GM18520 (cell line): ENCODE measurements around the gene MAL.

ENCODE experiments used
- ATAC-seq: cut with Tn5 transposase; IDR thresholded peaks from one replicate; pipeline ENCODE4 v1.9.1; 2021; ENCODE audit not compliant: unreplicated experiment

Gene MAL

DNA sequence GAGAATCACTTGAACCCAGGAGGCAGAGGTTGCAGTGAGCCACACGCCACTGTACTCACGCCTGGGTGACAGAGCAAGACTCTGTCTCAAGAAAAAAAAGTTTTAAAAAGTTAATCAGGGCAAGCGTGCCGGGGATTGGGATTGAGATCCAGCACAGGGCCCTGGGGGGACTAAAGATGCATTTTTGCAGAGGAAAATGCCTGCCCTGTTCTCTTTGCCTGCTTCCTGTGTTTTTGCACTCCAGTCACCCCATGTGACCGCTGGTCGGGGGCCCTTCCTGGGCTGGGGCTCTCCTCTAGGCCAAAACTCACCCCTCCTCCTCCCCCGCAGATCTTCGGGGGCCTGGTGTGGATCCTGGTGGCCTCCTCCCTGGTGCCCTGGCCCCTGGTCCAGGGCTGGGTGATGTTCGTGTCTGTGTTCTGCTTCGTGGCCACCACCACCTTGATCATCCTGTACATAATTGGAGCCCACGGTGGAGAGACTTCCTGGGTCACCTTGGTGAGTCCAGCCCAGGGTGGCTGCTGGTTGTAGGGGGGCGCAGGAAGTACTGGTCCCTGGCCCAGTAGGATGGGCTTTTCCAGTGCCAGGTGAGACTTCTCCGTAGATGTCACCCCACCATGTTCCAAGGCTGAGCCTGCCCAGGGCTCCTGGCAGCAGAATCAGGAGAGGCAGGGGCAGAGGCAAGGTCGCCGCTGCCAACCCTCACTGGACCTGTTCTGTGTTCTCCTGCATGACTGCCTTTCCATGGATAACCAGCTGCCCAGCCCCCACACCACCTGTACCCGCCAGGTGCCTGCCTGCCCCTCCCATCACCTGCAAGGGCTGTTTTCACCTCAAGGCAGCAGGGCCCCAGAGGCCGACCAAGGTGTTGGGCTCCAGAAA lies 22.4 kb downstream of the MAL start:
- no peak for ATAC-seq

DNA sequence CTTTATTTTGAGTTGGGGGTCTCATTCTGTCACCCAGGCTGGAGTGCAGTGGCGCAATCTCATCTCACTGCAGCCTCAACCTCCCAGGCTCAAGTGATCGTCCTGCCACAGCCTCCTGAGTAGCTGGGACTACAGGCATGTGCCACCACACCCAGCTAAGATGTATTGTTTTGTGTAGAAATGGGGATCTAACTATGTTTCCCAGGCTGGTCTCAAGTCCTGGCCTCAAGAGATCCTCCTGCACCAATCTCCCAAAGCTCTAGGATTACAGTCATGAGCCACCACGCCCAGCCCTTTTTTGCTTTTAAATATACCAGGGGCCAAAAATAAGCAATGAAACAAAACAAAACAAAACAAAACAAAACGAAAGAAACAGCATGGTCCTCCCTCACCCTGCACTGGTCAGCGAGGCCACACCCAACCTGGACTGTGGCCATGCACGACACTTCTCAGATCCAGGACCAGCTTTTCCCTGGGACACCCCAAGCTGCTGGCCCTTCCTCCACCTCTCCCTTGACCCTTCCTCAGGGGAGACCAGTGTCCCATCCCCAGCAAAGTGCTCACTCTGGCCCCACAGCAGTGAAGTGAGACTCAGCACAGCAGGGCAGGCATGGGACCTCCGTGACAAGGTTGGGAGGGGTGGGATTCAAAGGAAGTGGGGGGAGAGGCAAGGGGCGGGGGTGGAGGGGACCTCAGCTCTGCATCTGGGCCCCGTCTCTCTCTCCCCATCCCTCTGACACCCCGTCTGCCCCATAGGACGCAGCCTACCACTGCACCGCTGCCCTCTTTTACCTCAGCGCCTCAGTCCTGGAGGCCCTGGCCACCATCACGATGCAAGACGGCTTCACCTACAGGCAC lies 23.5 kb downstream of the MAL start:
- no peak for ATAC-seq

- ATAC-seq, result no peak
Measured at GRCh38 chr2:95049683-95049955, 24.1 kb downstream of the MAL start.

DNA sequence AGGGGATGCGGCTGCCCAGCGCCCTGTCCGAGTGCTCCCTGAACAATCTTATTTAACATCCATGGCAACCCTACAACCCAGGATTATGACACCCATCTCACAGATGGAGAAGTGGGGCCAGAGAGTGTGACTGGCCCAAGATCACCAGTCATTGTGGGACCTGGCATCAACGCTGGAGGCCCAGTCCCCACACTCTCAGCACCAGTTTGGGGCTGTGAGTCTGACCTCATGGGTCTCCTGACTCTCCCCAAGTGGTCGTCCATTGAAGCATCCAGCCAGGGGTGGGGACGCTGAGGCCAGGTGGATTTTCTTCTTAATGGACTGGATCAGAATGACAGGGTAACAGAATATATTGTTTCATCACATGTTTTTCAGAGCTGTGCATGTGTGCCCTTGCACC lies 24.5 kb downstream of the MAL start:
- ATAC-seq, result no peak

DNA sequence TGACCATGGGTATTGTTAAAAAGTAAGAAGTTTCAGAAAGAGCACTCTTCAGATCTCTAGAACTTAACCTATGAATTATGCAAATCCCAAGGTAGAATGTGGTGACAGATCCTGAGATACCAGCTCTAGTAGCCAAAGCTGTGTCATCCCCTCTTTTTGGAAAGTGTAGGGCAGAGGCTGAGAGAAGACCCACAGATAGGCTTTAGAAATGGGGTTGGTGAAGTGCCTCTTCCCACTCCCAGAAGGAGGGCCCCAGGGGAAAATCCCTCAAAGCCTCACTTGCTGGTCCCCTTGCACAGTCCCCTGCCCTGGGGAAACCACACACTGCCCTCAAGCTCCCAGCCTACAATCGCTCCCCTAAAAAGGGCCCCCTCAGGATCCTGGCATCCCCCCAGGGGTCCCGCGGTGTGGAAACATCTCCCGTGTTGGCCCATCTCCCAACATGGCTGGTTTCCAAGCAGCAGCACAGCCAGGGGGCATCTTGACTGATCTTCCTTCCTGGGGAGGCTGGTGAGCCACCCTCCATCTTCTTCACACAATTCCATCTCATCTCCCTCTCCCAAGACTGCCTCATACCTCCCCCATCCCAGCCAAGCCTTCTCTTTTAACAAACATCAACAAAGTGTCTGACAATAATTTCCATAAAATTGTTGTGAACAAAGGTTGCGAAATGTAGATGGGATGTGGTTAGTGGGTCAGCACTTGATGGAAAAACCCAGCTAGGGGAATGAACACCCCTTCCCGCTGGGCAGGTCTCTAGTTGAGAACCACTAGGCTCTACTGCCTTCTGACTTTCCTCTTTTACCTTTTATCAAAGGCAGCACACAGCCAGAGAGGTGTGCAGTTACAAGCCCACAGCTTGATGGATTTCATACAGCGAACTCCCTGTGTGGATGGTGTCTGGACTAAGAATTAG lies 25.1 kb downstream of the MAL start:
- no peak for ATAC-seq

DNA sequence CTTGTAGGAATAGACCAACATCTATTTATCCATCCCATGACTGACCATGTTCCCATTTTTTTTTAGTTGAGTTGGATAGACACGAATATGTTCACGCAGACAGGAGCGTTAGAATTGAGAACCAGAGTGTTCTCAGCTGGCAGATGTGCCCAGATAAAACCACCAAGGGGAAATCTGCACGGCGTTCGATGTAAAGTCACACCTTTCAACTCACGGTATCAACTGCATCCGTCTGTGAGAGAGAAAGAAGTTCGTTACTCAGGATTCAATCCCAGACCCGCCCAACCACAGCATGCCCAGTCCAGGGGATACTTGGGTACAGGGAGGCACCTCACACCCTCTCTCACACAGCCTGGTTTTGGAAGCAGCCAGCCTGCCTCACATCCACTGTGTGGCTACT lies 26.1 kb downstream of the MAL start:
- no peak for ATAC-seq

- ATAC-seq, result no peak
Measured at GRCh38 chr2:95052307-95052706, 26.8 kb downstream of the MAL start.

DNA sequence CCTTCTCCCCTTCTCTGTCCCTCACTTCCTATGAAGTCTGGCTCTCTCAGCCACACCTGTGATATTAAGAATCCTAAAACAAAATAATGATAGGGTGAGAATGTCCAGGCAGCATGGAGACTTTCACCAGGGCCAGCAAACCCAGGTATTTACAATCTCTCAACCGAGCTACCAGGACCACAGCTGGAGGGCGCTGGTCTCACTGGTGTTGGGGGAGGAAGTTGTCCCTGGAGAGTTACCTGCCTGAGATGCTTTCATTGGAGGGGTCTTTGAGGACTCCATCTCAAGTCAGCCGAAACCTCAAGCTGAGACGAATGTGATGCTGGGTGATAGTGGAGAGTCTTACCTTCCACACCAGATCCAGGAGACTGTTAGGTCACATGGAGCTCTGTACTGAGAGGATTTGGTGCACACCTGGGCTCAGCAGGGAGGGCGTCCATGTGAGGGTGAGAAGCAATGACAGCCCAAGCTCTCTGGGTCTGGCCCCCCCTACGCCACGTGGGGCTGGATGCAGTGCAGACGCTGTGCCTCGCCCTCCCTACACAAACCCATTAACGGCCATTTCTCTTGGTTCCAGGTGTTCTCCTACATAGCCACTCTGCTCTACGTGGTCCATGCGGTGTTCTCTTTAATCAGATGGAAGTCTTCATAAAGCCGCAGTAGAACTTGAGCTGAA lies 27.4 kb downstream of the MAL start:
- ATAC-seq, result no peak

- no peak for ATAC-seq
Measured at GRCh38 chr2:95053543-95053942, 28.0 kb downstream of the MAL start.

DNA sequence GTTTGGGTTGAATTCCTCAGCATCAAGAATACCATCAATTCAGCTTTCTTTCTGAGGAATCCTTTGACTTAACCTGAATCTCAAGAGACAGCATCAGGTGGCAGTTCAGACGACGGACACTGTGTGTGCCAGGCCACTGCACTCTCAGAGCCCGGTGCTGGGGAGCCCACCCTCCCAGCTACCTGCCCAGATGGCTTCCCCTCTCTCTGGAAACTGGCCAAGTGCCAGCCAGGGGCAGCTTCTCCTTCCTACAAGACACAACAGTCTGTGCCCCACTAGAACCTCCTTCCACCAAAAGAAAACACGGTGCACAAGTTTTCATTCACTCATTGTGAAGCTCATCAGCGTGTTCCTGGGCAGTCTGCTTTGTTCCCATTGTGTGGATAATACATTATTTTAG lies 28.5 kb downstream of the MAL start:
- no peak for ATAC-seq

GRCh38 chr2:95055262-95055661 lies 29.8 kb downstream of the MAL start:
- no peak for ATAC-seq

DNA sequence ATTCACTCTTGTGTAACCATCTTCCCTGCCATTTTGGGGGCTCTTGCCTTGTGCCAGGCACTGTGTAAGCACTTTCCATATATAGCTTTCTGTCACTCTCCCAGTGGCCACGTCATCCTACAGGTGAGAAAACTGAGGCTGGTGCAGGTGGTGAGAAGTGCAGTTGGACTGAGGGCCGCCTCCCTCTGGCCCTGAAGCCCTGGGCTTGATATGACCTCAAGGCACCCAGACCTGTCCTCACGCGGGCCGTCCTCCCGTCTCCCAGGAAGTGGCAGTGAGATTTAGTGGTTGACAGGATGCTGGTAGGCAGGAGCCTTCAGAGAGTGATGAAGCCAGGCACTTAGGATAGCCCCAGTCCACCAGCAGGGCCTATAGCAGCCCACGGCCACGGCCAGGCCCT lies 30.5 kb downstream of the MAL start:
- no peak for ATAC-seq

DNA sequence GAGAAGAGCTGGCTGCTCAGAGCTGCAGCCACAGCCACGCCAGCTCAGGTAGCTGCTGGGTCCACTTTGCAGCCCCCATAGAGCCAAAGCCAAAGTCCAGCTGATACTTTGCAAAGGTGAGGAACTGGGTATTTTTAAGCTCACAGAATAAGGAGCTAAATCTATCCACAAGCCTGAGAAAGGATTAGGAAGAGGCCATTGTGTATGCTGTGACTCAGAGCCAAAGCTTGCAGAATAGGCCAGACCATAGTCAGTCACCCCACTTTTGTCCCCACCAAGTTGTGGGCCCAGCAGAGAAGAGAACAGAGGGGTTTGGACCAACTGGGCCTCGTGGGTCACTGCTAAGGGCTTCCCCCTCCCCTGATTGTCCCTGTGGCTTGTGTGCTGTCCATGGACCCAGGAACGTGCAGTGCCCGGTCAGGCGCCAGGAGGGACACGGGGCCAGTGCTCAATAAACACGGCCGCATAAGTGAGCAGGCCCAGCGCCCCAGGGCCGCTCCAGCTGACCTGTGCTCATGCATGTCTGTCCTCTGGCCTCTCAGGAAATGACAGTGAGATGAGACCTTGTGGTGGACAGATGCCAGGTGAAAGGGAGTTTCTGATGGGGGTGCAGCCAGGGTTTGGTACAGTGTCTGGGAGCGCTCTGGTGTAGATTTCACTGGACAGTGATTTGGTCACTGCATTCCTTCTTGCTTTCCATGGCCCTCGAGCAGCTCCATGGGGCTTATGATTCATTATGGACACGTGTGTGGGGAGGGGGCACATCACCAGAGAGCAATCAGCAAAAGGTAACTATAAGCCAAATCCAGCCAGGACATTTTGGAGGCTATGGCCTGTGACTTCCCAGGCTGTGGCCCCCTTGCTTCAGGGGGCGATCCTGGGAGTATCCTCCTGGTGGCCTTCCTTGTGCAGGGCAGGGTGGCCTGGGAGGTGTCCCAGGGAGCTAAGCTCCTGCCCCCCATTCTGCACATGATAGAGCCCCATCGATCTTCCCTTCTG lies 31.3 kb downstream of the MAL start:
- ATAC-seq, result no peak

- ATAC-seq, result no peak
Measured at GRCh38 chr2:95057535-95058370, 32.2 kb downstream of the MAL start.

- no peak for ATAC-seq
Measured at GRCh38 chr2:95058466-95058988, 33.0 kb downstream of the MAL start.

- ATAC-seq, result no peak
Measured at GRCh38 chr2:95058989-95059641, 33.6 kb downstream of the MAL start.

- no peak for ATAC-seq
Measured at GRCh38 chr2:95059656-95060370, 34.3 kb downstream of the MAL start.
